Neural cell (in vitro differentiated cells): ENCODE measurements around the gene TBC1D28. TPM values are rescaled to one million over a fixed set of nuclear protein-coding genes. Genes with fewer than 3 reads are reported as not detected.
"Not testable (repeated sequence)": the region's sequence is repeated elsewhere in the genome, so short reads cannot be mapped to it uniquely, and the experiment has no call there.

Experiments
- H2AFZ ChIP-seq: fragments of 200-600, 300-800 bp; sonication (generic), shearing (Covaris generic); 2 replicates; pipeline ENCODE4 v1.6.0; 2014; ENCODE audit warnings: low read depth, mild to moderate bottlenecking, antibody characterized with exemption, low read length, moderate library complexity
- H3F3A ChIP-seq: fragments of 200-600 bp; shearing (Covaris generic); 2 replicates; pipeline ENCODE4 v1.6.1; 2016; ENCODE audit warnings: mild to moderate bottlenecking, moderate library complexity, mixed read lengths, antibody characterized with exemption, low read length; ENCODE audit not compliant: insufficient read depth, poor library complexity, severe bottlenecking
- H3K27ac ChIP-seq: fragments of 200-600, 300-800 bp; sonication (generic), shearing (Covaris generic); 2 replicates; pipeline ENCODE4 v1.5.1; 2014; ENCODE audit warnings: mild to moderate bottlenecking, low read length, moderate library complexity
- H3K27me3 ChIP-seq: fragments of 300-800, 200-600 bp; sonication (generic), shearing (Covaris generic); 2 replicates; pipeline ENCODE4 v1.6.0; 2014; ENCODE audit warnings: mild to moderate bottlenecking, low read depth, low read length, moderate library complexity; ENCODE audit not compliant: insufficient read depth
- H3K36me3 ChIP-seq: fragments of 300-800, 200-600 bp; sonication (generic), shearing (Covaris generic); 2 replicates; pipeline ENCODE4 v1.5.1; 2014; ENCODE audit warnings: mild to moderate bottlenecking, antibody characterized with exemption, low read length, moderate library complexity; ENCODE audit not compliant: insufficient read depth
- H3K4me2 ChIP-seq: fragments of 300-800, 200-600 bp; sonication (generic), shearing (Covaris generic); 2 replicates; pipeline ENCODE4 v1.6.0; 2014; ENCODE audit warnings: mild to moderate bottlenecking, low read length
- H3K4me3 ChIP-seq: fragments of 300-800, 200-600 bp; sonication (generic), shearing (Covaris generic); 2 replicates; pipeline ENCODE4 v1.5.1; 2014; ENCODE audit warnings: mild to moderate bottlenecking, low read length, moderate library complexity
- H3K79me2 ChIP-seq: fragments of 200-600 bp; shearing (Covaris generic); replicated peaks from 2 replicates; pipeline ENCODE4 v1.6.0; 2014; ENCODE audit warnings: mild to moderate bottlenecking, low read length, moderate library complexity; ENCODE audit not compliant: insufficient read depth
- H3K9ac ChIP-seq: fragments of 300-800, 200-600 bp; sonication (generic), shearing (Covaris generic); 2 replicates; pipeline ENCODE4 v1.6.1; 2016; ENCODE audit warnings: mild to moderate bottlenecking, low read length, mixed read lengths
- H3K9me2 ChIP-seq: fragments of 200-600 bp; shearing (Covaris generic); 2 replicates; pipeline ENCODE4 v1.6.1; 2016; ENCODE audit warnings: mild to moderate bottlenecking, low read length, mixed read lengths; ENCODE audit not compliant: insufficient read depth
- H3K9me3 ChIP-seq: fragments of 200-600, 300-800 bp; sonication (generic), shearing (Covaris generic); 2 replicates; pipeline ENCODE4 v1.6.1; 2016; ENCODE audit warnings: mild to moderate bottlenecking, mixed run types, low read length, moderate library complexity, mixed read lengths
- H4K20me1 ChIP-seq: fragments of 200-600 bp; shearing (Covaris generic); 2 replicates; pipeline ENCODE4 v1.6.1; 2016; ENCODE audit warnings: mild to moderate bottlenecking, mixed run types; ENCODE audit not compliant: insufficient read depth
- polyA plus RNA-seq: library from polyadenylated mRNA; depleted of rRNA; stranded (reverse); fragments of >200 nt; gene quantifications from 2 replicates; pipeline ENCODE4 v1.2.3, GENCODE V29; 2014

TBC1D28 gene
- polyA plus RNA-seq, 1 donor from 2014 or later = 2.1 TPM

- not testable (repeated sequence) for H3K4me2 ChIP-seq, H3K9me3 ChIP-seq, H2AFZ ChIP-seq, H3K4me3 ChIP-seq, H3K9me2 ChIP-seq, H3K9ac ChIP-seq, H3K27ac ChIP-seq, H3F3A ChIP-seq, H4K20me1 ChIP-seq, H3K27me3 ChIP-seq, H3K79me2 ChIP-seq, H3K36me3 ChIP-seq
Observed at GRCh38 chr17:18667535-18667934, 23.3 kb upstream of the TBC1D28 start.

DNA sequence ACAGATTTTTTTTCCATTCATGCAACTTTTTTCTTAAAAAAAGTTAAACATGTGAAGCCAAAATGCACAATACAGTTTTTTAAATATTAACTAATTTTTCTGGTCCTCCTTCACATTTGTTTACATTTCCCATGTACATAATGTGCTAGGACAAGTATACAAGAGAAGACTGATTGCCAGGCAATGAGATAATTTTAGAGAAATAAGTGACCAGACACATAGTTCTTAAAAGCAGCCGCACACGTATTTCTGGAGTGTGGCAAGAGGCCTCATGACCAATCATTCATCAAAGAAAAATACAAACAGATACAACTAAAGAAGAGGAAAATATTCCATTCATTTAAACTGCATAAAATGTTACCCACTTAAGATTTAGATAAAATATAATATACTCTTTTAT, 22.1 kb upstream of the TBC1D28 start:
- H3K27ac ChIP-seq = not testable (repeated sequence)

GRCh38 chr17:18661924-18662624, 17.9 kb upstream of the TBC1D28 start:
- H3K79me2 ChIP-seq, H3K9me2 ChIP-seq, H3F3A ChIP-seq, H4K20me1 ChIP-seq, H3K4me2 ChIP-seq, H3K36me3 ChIP-seq, H2AFZ ChIP-seq, H3K27ac ChIP-seq, H3K27me3 ChIP-seq, H3K9ac ChIP-seq, H3K4me3 ChIP-seq, H3K9me3 ChIP-seq: not testable (repeated sequence)

More for the DNA sequence above, 22.1 kb upstream of the TBC1D28 start:
- not testable (repeated sequence) for H3K4me2 ChIP-seq, H2AFZ ChIP-seq, H3K79me2 ChIP-seq, H3K36me3 ChIP-seq, H3K9me3 ChIP-seq, H3K9ac ChIP-seq, H3K27me3 ChIP-seq, H3K4me3 ChIP-seq, H3K9me2 ChIP-seq, H3F3A ChIP-seq, H4K20me1 ChIP-seq

GRCh38 chr17:18650094-18650493, 5.9 kb upstream of the TBC1D28 start:
- H4K20me1 ChIP-seq, H3K4me3 ChIP-seq, H3K4me2 ChIP-seq, H3K27me3 ChIP-seq, H3K79me2 ChIP-seq, H2AFZ ChIP-seq, H3K9ac ChIP-seq, H3K9me3 ChIP-seq, H3K9me2 ChIP-seq, H3F3A ChIP-seq, H3K36me3 ChIP-seq, H3K27ac ChIP-seq: not testable (repeated sequence)

- H3K4me3 ChIP-seq, H2AFZ ChIP-seq, H3K79me2 ChIP-seq, H3K27ac ChIP-seq, H3F3A ChIP-seq, H4K20me1 ChIP-seq, H3K4me2 ChIP-seq, H3K9me3 ChIP-seq, H3K9ac ChIP-seq, H3K27me3 ChIP-seq, H3K36me3 ChIP-seq, H3K9me2 ChIP-seq: not testable (repeated sequence)
Observed at GRCh38 chr17:18643124-18643523, 1.1 kb downstream of the TBC1D28 start.

GRCh38 chr17:18638357-18638756, 5.8 kb downstream of the TBC1D28 start:
- H3K9me2 ChIP-seq, H2AFZ ChIP-seq, H3K9ac ChIP-seq, H3K4me3 ChIP-seq, H3F3A ChIP-seq, H4K20me1 ChIP-seq, H3K36me3 ChIP-seq, H3K79me2 ChIP-seq, H3K27me3 ChIP-seq, H3K9me3 ChIP-seq, H3K27ac ChIP-seq, H3K4me2 ChIP-seq: not testable (repeated sequence)

GRCh38 chr17:18636237-18636636, 8.0 kb downstream of the TBC1D28 start:
- not testable (repeated sequence) for H2AFZ ChIP-seq, H3K27ac ChIP-seq, H3K4me3 ChIP-seq, H3K27me3 ChIP-seq, H3K9me3 ChIP-seq, H3K4me2 ChIP-seq, H3K36me3 ChIP-seq, H3K9me2 ChIP-seq, H3K79me2 ChIP-seq, H3F3A ChIP-seq, H3K9ac ChIP-seq, H4K20me1 ChIP-seq

- not testable (repeated sequence) for H3K27ac ChIP-seq, H3F3A ChIP-seq, H3K9me2 ChIP-seq, H4K20me1 ChIP-seq, H3K36me3 ChIP-seq, H2AFZ ChIP-seq, H3K4me2 ChIP-seq, H3K4me3 ChIP-seq, H3K27me3 ChIP-seq, H3K9ac ChIP-seq, H3K79me2 ChIP-seq, H3K9me3 ChIP-seq
Observed at GRCh38 chr17:18635773-18636172, 8.4 kb downstream of the TBC1D28 start.
